ENCODE data around the gene TREH. TPM values are rescaled to one million over a fixed set of nuclear protein-coding genes. Genes with fewer than 3 reads are reported as not detected.

TREH gene
- total and polyA plus RNA-seq, 2 experiments from 2014 or later = 0.36 TPM; not detected in 1

- Histone ChIP-seq H3K9me2 (ENCODE audit: insufficient read depth) (0 out of 2 replicates have a peak, but pooled peaks cover 6% of the 10 kb centered on the region), H3K79me2 (replicated peaks; ENCODE audit: insufficient read depth) (no peaks in the 10 kb centered on the region), H3K27ac (ENCODE audit: low read depth) (no peak overlapping the region), H3K27me3 (ENCODE audit: insufficient read depth) (no peaks in the 10 kb centered on the region), H3K36me3 (ENCODE audit: insufficient read depth) (no peaks in the 10 kb centered on the region; the same call in 1 of the 2 replicates), H3K4me3 (no peak overlapping the region), H3K4me1 (ENCODE audit: insufficient read depth) (no peaks in the 10 kb centered on the region), H3F3A (replicated peaks; ENCODE audit: low read depth) (no peaks in the 10 kb centered on the region), H4K20me1 (replicated peaks; ENCODE audit: insufficient read depth) (no peaks in the 10 kb centered on the region), H3K4me2 (no peak overlapping the region), H2AFZ (no peak overlapping the region)
- Mint-ChIP-seq H3K4me1 (no peaks in the 10 kb centered on the region), H3K4me3 (no peak overlapping the region), H3K36me3 (ENCODE audit: low read depth) (peaks cover 4% of the 10 kb centered on the region; the same call in 2 of the 3 replicates), H3K27me3 (ENCODE audit: insufficient read depth, low read depth, poor library complexity) (peaks cover under 1% of the 10 kb centered on the region), H3K9me3 (peaks cover 28% of the 10 kb centered on the region), H3K27ac (no peak overlapping the region)
- ATAC-seq = peak; percentile 64
- peak; percentile 64 for DNase-seq (ENCODE audit: low spot score)
- TF ChIP-seq NANOG (IDR thresholded peaks at IDR 0.05; ENCODE audit: borderline replicate concordance) = no peak
- peak; percentile 26 to 54 for TF ChIP-seq CTCF (conservative IDR thresholded peaks at IDR 0.05; ENCODE audit: low read depth in 2 of 2)
These were observed 6.6 kb downstream of the TREH start for GRCh38 chr11:118672846-118673245.

- Histone ChIP-seq H3K36me3 (ENCODE audit: insufficient read depth) (no peaks in the 10 kb centered on the region; the same call in 1 of the 2 replicates), H3K27ac (ENCODE audit: low read depth) (no peak overlapping the region), H2AFZ (no peak overlapping the region), H3K4me1 (ENCODE audit: insufficient read depth) (no peaks in the 10 kb centered on the region), H3F3A (replicated peaks; ENCODE audit: low read depth) (no peaks in the 10 kb centered on the region), H4K20me1 (replicated peaks; ENCODE audit: insufficient read depth) (no peaks in the 10 kb centered on the region), H3K79me2 (replicated peaks; ENCODE audit: insufficient read depth) (no peaks in the 10 kb centered on the region), H3K4me3 (no peak overlapping the region), H3K9me2 (ENCODE audit: insufficient read depth) (0 out of 2 replicates have a peak, but pooled peaks cover 6% of the 10 kb centered on the region), H3K27me3 (ENCODE audit: insufficient read depth) (no peaks in the 10 kb centered on the region), H3K4me2 (no peak overlapping the region)
- peaks cover 15% of the 10 kb centered on the region; the same call in 2 of the 3 replicates for H3K9me3 Mint-ChIP-seq
- no peak for TF ChIP-seq EZH2phosphoT487 (IDR thresholded peaks at IDR 0.05; ENCODE audit: unreplicated experiment)
- no peak for TF ChIP-seq STAT1 (IDR thresholded peaks at IDR 0.05; ENCODE audit: unreplicated experiment)
- no peak for TF ChIP-seq CTCF (conservative IDR thresholded peaks at IDR 0.05; ENCODE audit: low read depth in 2 of 2)
- TF ChIP-seq NANOG (IDR thresholded peaks at IDR 0.05; ENCODE audit: borderline replicate concordance) = no peak
- H3K4me1 Mint-ChIP-seq = peaks cover 3% of the 10 kb centered on the region; the same call in 1 of the 3 replicates
- H3K36me3 Mint-ChIP-seq (ENCODE audit: low read depth) = no peaks in the 10 kb centered on the region
- H3K27ac Mint-ChIP-seq = no peak overlapping the region
- DNase-seq (ENCODE audit: low spot score) (no peak), ATAC-seq (no peak)
- no peak overlapping the region for H3K4me3 Mint-ChIP-seq
- peaks cover 3% of the 10 kb centered on the region for H3K27me3 Mint-ChIP-seq (ENCODE audit: insufficient read depth, low read depth, poor library complexity)
These were observed 8.2 kb downstream of the TREH start for GRCh38 chr11:118671254-118671653.

- Histone ChIP-seq H3K4me2 (no peak overlapping the region), H3K9me2 (ENCODE audit: insufficient read depth) (0 out of 2 replicates have a peak, but pooled peaks cover 6% of the 10 kb centered on the region), H3K27me3 (ENCODE audit: insufficient read depth) (no peaks in the 10 kb centered on the region), H3K4me3 (no peak overlapping the region), H3F3A (replicated peaks; ENCODE audit: low read depth) (no peaks in the 10 kb centered on the region), H4K20me1 (replicated peaks; ENCODE audit: insufficient read depth) (no peaks in the 10 kb centered on the region), H2AFZ (no peak overlapping the region), H3K27ac (ENCODE audit: low read depth) (no peak overlapping the region), H3K4me1 (ENCODE audit: insufficient read depth) (no peaks in the 10 kb centered on the region), H3K36me3 (ENCODE audit: insufficient read depth) (no peaks in the 10 kb centered on the region), H3K79me2 (replicated peaks; ENCODE audit: insufficient read depth) (no peaks in the 10 kb centered on the region)
- DNase-seq (ENCODE audit: low spot score) (no peak), ATAC-seq (no peak)
- Mint-ChIP-seq H3K36me3 (ENCODE audit: low read depth) (no peaks in the 10 kb centered on the region), H3K27me3 (ENCODE audit: insufficient read depth, low read depth, poor library complexity) (peaks cover 6% of the 10 kb centered on the region), H3K4me3 (no peak overlapping the region), H3K9me3 (peaks cover 5% of the 10 kb centered on the region; the same call in 2 of the 3 replicates), H3K4me1 (peaks cover 6% of the 10 kb centered on the region; the same call in 1 of the 3 replicates), H3K27ac (no peak overlapping the region)
- TF ChIP-seq STAT1 (IDR thresholded peaks at IDR 0.05; ENCODE audit: unreplicated experiment) = no peak
- no peak for TF ChIP-seq EZH2phosphoT487 (IDR thresholded peaks at IDR 0.05; ENCODE audit: unreplicated experiment)
- no peak for TF ChIP-seq ZNF331 (CRISPR knock-in tag; IDR thresholded peaks at IDR 0.05; ENCODE audit: low read depth)
- TF ChIP-seq POLR2AphosphoS5 (IDR thresholded peaks at IDR 0.05; ENCODE audit: low read depth) = no peak
- no peak for TF ChIP-seq CTCF (conservative IDR thresholded peaks at IDR 0.05; ENCODE audit: low read depth in 2 of 2)
- no peak for TF ChIP-seq ETS1 (IDR thresholded peaks at IDR 0.05)
- TF ChIP-seq CREB1 (CRISPR knock-in tag; IDR thresholded peaks at IDR 0.05; ENCODE audit: low read depth) = no peak
- no peak for TF ChIP-seq JUNB (IDR thresholded peaks at IDR 0.05; ENCODE audit: unreplicated experiment)
- TF ChIP-seq NANOG (IDR thresholded peaks at IDR 0.05; ENCODE audit: borderline replicate concordance) = no peak
- TF ChIP-seq ZNF114 (CRISPR knock-in tag; IDR thresholded peaks at IDR 0.05) = no peak
- no peak for TF ChIP-seq EZH2 (IDR thresholded peaks at IDR 0.05; ENCODE audit: low read depth, unreplicated experiment)
These were observed 9.4 kb downstream of the TREH start for GRCh38 chr11:118670063-118670462.
